ENCODE results near the gene SMAD2.
A peak's percentile ranks its signal among the peaks of the same experiment; 100 is the strongest.

SMAD2 gene

GRCh38 chr18:47970664-47971531, 40.4 kb upstream of the SMAD2 start:
- Histone ChIP-seq H3F3A (ENCODE audit: insufficient read depth, low read length) (no peaks in the 10 kb centered on the region), H3K9me2 (replicated peaks; ENCODE audit: insufficient read depth, low read length) (no peaks in the 10 kb centered on the region), H3K4me3 (ENCODE audit: low read length) (no peak overlapping the region), H3K9me3 (replicated peaks; ENCODE audit: insufficient read depth, low read length) (no peaks in the 10 kb centered on the region), H4K20me1 (ENCODE audit: insufficient read depth, low read length) (no peaks in the 10 kb centered on the region), H3K36me3 (replicated peaks; ENCODE audit: insufficient read depth, low read length) (no peaks in the 10 kb centered on the region), H3K79me2 (ENCODE audit: low read length) (no peaks in the 10 kb centered on the region), H3K4me2 (ENCODE audit: low read depth, low read length) (peak overlapping the region; percentile 23; the same call in 1 of the 2 replicates), H2AFZ (ENCODE audit: low read length) (0 out of 2 replicates have a peak overlapping the region, but pooled peaks have one; percentile 29), H3K27me3 (replicated peaks; ENCODE audit: insufficient read depth, low read length) (no peaks in the 10 kb centered on the region), H3K9ac (ENCODE audit: low read length) (no peak overlapping the region), H3K27ac (ENCODE audit: low read length) (peak overlapping the region; percentile 42; the same call in 1 of the 2 replicates), H3K4me1 (ENCODE audit: low read length) (peaks cover 11% of the 10 kb centered on the region)
- TF ChIP-seq, protein P1, sequence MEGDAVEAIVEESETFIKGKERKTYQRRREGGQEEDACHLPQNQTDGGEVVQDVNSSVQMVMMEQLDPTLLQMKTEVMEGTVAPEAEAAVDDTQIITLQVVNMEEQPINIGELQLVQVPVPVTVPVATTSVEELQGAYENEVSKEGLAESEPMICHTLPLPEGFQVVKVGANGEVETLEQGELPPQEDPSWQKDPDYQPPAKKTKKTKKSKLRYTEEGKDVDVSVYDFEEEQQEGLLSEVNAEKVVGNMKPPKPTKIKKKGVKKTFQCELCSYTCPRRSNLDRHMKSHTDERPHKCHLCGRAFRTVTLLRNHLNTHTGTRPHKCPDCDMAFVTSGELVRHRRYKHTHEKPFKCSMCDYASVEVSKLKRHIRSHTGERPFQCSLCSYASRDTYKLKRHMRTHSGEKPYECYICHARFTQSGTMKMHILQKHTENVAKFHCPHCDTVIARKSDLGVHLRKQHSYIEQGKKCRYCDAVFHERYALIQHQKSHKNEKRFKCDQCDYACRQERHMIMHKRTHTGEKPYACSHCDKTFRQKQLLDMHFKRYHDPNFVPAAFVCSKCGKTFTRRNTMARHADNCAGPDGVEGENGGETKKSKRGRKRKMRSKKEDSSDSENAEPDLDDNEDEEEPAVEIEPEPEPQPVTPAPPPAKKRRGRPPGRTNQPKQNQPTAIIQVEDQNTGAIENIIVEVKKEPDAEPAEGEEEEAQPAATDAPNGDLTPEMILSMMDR (IDR thresholded peaks at IDR 0.05; ENCODE audit: low read length), result no peak
- no peak for TF ChIP-seq EZH2phosphoT487 (IDR thresholded peaks at IDR 0.05; ENCODE audit: low read length)
- TF ChIP-seq EZH2 (optimal IDR thresholded peaks at IDR 0.05; ENCODE audit: low read depth, low read length), result no peak
- DNase-seq, result peak; percentile 38

DNA sequence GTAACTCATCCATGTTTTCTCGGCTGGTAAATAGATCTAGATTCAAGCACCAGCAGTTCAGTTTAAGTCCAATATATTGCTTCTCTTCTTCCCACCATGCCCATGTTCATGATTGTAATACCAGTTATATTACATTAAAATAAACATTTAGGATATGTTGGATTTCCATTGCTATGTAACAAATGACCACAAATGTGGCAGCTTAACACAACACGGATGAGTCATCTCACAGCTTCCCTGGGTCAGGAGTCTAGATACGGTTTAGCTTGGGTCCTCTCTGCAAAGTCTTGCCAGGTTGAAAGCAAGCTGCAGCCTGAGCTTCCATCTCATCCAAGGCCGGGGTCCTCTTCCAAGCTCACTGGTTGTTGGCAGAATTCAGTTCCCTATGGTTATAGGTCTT, 39.4 kb upstream of the SMAD2 start:
- peaks cover 11% of the 10 kb centered on the region for H3K4me1 ChIP-seq (ENCODE audit: low read length)
- TF ChIP-seq EZH2 (optimal IDR thresholded peaks at IDR 0.05; ENCODE audit: low read depth, low read length) (no peak), EZH2phosphoT487 (IDR thresholded peaks at IDR 0.05; ENCODE audit: low read length) (no peak)
- TF ChIP-seq, protein P1 (IDR thresholded peaks at IDR 0.05; ENCODE audit: low read length), result no peak
- H3F3A ChIP-seq (ENCODE audit: insufficient read depth, low read length), result no peaks in the 10 kb centered on the region
- no peaks in the 10 kb centered on the region for H4K20me1 ChIP-seq (ENCODE audit: insufficient read depth, low read length)
- H3K9me3 ChIP-seq (replicated peaks; ENCODE audit: insufficient read depth, low read length), result no peaks in the 10 kb centered on the region
- H3K4me2 ChIP-seq (ENCODE audit: low read depth, low read length), result no peak overlapping the region
- no peak overlapping the region for H2AFZ ChIP-seq (ENCODE audit: low read length)
- H3K27ac ChIP-seq (ENCODE audit: low read length), result no peak overlapping the region
- no peaks in the 10 kb centered on the region for H3K36me3 ChIP-seq (replicated peaks; ENCODE audit: insufficient read depth, low read length)
- no peaks in the 10 kb centered on the region for H3K27me3 ChIP-seq (replicated peaks; ENCODE audit: insufficient read depth, low read length)
- no peak overlapping the region for H3K4me3 ChIP-seq (ENCODE audit: low read length)
- H3K9ac ChIP-seq (ENCODE audit: low read length), result no peak overlapping the region
- H3K9me2 ChIP-seq (replicated peaks; ENCODE audit: insufficient read depth, low read length), result no peaks in the 10 kb centered on the region
- H3K79me2 ChIP-seq (ENCODE audit: low read length), result no peaks in the 10 kb centered on the region
- DNase-seq, result no peak

GRCh38 chr18:47968721-47969120, 38.3 kb upstream of the SMAD2 start:
- Histone ChIP-seq H3K27ac (ENCODE audit: low read length) (no peak overlapping the region), H3K9ac (ENCODE audit: low read length) (no peak overlapping the region), H3K4me3 (ENCODE audit: low read length) (no peak overlapping the region), H3K36me3 (replicated peaks; ENCODE audit: insufficient read depth, low read length) (no peaks in the 10 kb centered on the region), H3K27me3 (replicated peaks; ENCODE audit: insufficient read depth, low read length) (no peaks in the 10 kb centered on the region), H4K20me1 (ENCODE audit: insufficient read depth, low read length) (no peaks in the 10 kb centered on the region), H3K4me2 (ENCODE audit: low read depth, low read length) (no peak overlapping the region), H3K9me3 (replicated peaks; ENCODE audit: insufficient read depth, low read length) (no peaks in the 10 kb centered on the region), H3F3A (ENCODE audit: insufficient read depth, low read length) (no peaks in the 10 kb centered on the region), H3K4me1 (ENCODE audit: low read length) (peaks cover 11% of the 10 kb centered on the region), H3K79me2 (ENCODE audit: low read length) (no peaks in the 10 kb centered on the region), H2AFZ (ENCODE audit: low read length) (no peak overlapping the region), H3K9me2 (replicated peaks; ENCODE audit: insufficient read depth, low read length) (no peaks in the 10 kb centered on the region)
- TF ChIP-seq, protein P1 (IDR thresholded peaks at IDR 0.05; ENCODE audit: low read length), result no peak
- TF ChIP-seq EZH2 (optimal IDR thresholded peaks at IDR 0.05; ENCODE audit: low read depth, low read length), result no peak
- TF ChIP-seq EZH2phosphoT487 (IDR thresholded peaks at IDR 0.05; ENCODE audit: low read length), result no peak
- DNase-seq, result no peak
